GM20000 (cell line): ENCODE results near the gene LMNB1.
A peak's percentile ranks its signal among the peaks of the same experiment; 100 is the strongest.
"Not testable (repeated sequence)": the region's sequence is repeated elsewhere in the genome, so short reads cannot be mapped to it uniquely, and the experiment has no call there.

ENCODE experiments used
- DNase-seq: peaks from one replicate; pipeline ENCODE4 v3.0.0; 2012; ENCODE audit warnings: low spot score
- TF ChIP-seq, protein P1 (sequence below): IDR thresholded peaks from 2 replicates; pipeline ENCODE4 v1.5.1; 2012; ENCODE audit warnings: mild to moderate bottlenecking, control low read depth; ENCODE audit errors: extremely low read depth, missing control alignments

LMNB1 gene

DNA sequence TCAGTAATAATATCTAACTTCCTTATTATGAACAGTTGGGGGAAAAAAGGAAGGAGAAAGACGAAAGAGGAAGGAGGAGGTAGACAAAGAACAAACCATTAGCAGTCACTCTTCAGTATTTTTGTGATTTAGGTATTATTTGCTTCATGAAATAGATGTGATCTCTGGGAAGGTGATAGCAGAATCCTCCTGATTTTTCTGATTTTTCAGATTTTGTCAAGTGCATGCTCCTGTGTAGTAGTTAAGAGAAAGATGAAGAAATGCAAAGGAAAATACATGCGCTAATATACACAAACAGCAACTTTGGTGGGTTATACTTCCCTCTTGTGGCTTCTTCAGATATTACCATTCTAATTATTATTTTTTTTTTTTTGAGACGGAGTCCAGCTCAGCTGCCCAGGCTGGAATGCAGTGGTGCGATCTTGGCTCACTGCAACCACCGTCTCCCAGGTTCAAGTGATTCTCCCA lies 31.6 kb downstream of the LMNB1 start:
- DNase-seq, result peak; percentile 31
- TF ChIP-seq, protein P1, sequence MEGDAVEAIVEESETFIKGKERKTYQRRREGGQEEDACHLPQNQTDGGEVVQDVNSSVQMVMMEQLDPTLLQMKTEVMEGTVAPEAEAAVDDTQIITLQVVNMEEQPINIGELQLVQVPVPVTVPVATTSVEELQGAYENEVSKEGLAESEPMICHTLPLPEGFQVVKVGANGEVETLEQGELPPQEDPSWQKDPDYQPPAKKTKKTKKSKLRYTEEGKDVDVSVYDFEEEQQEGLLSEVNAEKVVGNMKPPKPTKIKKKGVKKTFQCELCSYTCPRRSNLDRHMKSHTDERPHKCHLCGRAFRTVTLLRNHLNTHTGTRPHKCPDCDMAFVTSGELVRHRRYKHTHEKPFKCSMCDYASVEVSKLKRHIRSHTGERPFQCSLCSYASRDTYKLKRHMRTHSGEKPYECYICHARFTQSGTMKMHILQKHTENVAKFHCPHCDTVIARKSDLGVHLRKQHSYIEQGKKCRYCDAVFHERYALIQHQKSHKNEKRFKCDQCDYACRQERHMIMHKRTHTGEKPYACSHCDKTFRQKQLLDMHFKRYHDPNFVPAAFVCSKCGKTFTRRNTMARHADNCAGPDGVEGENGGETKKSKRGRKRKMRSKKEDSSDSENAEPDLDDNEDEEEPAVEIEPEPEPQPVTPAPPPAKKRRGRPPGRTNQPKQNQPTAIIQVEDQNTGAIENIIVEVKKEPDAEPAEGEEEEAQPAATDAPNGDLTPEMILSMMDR, result no peak

DNA sequence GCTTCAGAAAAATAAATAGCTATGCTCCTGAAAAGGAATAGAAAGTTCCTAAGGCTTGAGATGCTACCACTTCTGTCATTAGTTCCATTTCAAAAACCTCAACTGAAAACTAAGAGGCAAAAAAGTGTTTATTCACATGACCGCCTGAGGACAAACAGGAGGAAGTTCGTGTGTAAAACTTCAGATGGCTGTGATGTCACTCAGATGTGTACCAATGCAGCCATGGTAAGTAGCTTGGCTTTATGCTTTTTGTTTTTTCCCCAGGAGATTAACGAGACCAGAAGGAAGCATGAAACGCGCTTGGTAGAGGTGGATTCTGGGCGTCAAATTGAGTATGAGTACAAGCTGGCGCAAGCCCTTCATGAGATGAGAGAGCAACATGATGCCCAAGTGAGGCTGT lies 33.0 kb downstream of the LMNB1 start:
- no peak for DNase-seq
- TF ChIP-seq, protein P1, result no peak

DNA sequence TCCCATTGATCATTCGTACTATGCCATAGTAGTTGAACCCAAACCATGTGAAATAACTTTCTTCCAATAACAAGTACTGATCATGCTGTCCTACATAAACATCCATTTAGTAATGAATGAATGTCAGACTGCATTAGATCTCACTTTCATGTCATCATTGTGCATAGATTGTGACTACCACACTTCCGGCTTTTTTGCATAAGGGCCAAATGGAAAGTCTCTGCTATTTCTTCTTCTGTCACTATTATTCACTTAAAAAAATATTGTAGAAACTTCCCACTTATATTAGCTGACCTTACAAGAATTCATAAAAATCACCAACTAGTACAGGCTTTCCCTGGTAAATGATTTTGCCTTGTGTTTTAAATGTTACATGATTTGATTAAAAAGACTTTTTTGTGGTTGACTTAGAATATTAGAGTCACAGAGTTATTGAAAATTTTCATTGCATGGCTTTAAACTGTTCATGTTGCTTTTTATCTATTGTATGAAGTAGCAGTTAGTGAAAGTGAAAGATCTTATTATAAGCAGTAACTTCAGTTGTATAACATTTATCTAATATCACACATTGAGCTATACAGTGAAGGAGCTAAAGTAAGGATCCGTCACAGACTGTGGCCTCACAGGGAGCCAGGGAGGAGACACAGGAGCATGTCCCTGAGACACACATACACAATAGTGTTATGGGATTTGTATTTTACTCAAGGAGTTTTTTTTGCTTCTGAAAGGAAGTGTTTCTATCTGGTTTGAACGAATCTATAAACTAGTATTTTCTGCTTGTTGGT lies 33.9 kb downstream of the LMNB1 start:
- TF ChIP-seq, protein P1, result no peak
- DNase-seq, result no peak

DNA sequence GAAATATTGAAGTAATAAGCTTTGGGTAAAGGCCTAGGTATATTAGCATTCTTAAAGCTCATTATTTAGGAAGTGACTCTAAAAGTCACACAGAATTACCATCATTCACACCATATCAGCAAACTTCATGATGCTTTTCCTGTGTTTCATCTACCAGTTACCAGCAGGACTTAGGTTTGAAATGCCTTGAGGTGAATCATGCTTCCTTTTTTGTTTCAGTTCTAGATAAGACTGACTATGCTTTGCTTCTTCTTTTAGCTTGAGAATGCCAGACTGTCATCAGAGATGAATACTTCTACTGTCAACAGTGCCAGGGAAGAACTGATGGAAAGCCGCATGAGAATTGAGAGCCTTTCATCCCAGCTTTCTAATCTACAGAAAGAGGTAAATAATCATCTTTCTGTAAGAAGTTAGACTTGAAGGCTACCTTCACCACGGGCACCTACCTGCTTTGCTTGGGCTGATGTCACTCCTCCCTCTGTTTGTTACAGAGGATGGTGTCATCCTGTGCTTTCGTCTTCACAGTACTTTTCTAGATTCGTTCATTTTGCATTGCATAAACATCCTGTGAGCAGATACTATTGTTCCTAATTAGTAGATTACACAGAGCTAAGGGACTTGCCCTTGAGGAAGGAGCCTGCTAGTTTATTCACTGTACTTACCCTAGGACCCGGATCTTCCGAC lies 34.7 kb downstream of the LMNB1 start:
- TF ChIP-seq, protein P1, result no peak

DNA sequence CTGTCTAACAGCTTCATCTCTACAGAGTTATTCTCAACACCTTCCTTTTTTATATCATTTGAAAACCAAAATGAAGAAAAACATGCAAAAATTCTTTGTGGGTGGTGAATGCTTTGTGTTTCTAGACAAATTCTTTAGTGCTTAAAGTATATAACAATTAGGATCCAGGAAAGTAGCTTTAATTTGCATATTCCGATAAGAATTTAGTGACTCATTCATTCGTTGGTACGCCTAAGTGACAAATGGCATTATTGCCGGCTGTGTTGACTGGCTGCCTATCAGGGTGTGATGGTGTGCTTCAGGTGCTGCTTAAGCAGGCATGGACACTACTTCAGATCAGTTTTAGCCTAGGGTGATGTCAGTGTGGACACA lies 35.2 kb downstream of the LMNB1 start:
- DNase-seq, result no peak
- TF ChIP-seq, protein P1, result no peak

More for the DNA sequence above, 34.7 kb downstream of the LMNB1 start:
- DNase-seq, result no peak

DNA sequence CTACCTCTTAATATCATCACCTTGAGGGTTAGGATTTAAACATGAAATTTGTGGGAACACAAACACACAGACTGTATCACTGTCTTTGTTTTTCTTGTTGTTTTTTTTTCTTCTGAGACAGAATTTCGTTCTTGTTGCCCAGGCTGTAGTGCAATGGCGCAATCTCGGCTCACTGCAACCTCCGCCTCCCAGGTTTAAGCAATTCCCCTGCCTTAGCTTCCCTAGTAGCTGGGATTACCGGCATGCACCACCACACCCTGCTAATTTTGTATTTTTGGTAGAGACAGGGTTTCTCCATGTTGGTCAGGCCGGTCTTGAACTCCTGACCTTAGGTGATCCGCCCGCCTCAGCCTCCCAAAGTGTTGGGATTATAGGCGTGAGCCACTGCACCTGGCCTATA lies 36.9 kb downstream of the LMNB1 start:
- DNase-seq, result not testable (repeated sequence)

DNA sequence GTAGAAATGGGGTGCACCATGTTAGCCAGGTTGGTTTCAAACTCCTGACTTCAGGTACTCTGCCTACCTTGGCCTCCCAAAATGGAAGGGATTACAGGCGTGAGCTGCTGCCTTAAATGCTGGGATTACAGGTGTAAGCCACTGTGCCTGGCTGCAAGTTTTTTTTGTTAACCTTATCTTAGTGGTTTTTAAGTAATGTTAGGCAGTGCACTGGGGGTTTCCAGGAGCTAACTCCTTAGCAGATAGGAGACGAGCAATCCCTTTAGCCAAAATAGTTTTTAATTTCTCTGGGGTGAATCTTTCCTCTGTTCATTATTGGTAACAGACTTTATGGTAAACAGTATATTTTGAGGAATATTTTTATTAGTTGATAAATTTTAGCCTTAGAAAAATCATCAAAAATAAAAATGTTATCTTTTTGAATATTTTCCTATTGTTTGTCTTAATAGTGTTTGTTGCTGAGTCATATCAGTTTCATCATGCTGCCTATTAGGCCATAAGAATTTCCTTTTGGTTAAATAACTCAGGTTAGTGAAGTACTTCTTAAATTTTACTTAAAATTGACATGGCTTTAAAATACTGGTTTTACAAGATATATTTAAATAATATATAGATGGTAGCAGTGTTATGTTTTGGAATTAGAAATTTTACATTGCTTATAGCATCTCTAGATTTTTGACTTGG lies 37.9 kb downstream of the LMNB1 start:
- TF ChIP-seq, protein P1, result no peak
- no peak for DNase-seq
